DND-41 (cell line): Measurements from ENCODE around the gene XAF1.

Experiments used
- EZH2 ChIP-seq: IDR thresholded peaks from 3 replicates; pipeline ENCODE4 v1.6.1; 2012; ENCODE audit warnings: borderline replicate concordance, low read depth, mild to moderate bottlenecking, moderate library complexity, low read length, inconsistent platforms; ENCODE audit not compliant: severe bottlenecking
- TF ChIP-seq, protein P1 (sequence below): IDR thresholded peaks from 2 replicates; pipeline ENCODE4 v1.5.1; 2012; ENCODE audit warnings: borderline replicate concordance, low read length, moderate library complexity, mild to moderate bottlenecking; ENCODE audit not compliant: poor library complexity, severe bottlenecking; ENCODE audit errors: extremely low read depth

DNA sequence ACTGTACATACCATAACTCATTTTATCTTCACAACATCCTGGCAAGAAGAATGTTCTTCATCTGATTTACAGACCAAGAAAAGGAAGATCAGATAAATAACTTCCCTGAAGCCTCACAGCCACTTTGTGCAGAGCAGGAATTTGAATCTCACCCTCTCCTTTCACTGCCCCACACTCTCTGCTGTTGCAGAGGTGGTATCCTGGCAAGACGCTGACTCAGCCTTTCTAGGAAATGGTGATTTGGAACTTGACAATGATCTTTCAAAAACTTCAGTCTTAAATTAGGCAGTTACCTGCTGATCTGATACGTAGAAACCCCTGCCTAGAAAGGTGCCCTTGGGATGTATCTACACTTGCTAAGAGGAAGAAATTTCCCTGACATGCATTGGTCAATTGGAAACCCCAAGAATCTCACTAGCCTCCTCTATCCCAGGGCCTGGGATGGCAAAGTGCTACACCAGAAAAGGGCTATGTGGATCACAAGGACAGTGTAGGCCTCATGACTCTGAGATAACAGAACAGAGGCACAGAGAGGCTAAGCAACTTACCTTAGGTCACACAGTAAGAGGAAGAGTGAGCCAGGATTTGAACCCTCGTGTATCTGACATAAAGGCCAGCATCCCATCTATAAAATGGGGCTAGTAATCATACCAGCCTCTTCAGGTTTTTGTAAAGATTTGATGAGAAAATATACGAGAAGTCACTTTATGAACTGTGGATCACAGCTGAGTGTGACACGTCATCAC lies 38.1 kb downstream of the XAF1 start:
- TF ChIP-seq, protein P1, sequence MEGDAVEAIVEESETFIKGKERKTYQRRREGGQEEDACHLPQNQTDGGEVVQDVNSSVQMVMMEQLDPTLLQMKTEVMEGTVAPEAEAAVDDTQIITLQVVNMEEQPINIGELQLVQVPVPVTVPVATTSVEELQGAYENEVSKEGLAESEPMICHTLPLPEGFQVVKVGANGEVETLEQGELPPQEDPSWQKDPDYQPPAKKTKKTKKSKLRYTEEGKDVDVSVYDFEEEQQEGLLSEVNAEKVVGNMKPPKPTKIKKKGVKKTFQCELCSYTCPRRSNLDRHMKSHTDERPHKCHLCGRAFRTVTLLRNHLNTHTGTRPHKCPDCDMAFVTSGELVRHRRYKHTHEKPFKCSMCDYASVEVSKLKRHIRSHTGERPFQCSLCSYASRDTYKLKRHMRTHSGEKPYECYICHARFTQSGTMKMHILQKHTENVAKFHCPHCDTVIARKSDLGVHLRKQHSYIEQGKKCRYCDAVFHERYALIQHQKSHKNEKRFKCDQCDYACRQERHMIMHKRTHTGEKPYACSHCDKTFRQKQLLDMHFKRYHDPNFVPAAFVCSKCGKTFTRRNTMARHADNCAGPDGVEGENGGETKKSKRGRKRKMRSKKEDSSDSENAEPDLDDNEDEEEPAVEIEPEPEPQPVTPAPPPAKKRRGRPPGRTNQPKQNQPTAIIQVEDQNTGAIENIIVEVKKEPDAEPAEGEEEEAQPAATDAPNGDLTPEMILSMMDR, result no peak
- TF ChIP-seq EZH2, result no peak
